Stimulated activated CD8-positive, alpha-beta memory T cell treated with anti-CD3 and anti-CD28 coated beads, Interleukin-15, amount 100 ng/mL, for 4 hours (primary cell): ENCODE results near the gene PRRX2.
"Not testable (repeated sequence)": the region's sequence is repeated elsewhere in the genome, so short reads cannot be mapped to it uniquely, and the experiment has no call there.

ENCODE experiments used
- DNase-seq, 2 donors: peaks; one replicate each; pipeline ENCODE4 v3.0.0-alpha.2; 2020; ENCODE audit warnings: low read depth in 2 of 2

PRRX2 gene

GRCh38 chr9:129653823-129654553 lies 11.5 kb upstream of the PRRX2 start:
- DNase-seq, result no peak

- DNase-seq, result no peak
These were observed 10.8 kb upstream of the PRRX2 start for GRCh38 chr9:129654554-129655040.

DNA sequence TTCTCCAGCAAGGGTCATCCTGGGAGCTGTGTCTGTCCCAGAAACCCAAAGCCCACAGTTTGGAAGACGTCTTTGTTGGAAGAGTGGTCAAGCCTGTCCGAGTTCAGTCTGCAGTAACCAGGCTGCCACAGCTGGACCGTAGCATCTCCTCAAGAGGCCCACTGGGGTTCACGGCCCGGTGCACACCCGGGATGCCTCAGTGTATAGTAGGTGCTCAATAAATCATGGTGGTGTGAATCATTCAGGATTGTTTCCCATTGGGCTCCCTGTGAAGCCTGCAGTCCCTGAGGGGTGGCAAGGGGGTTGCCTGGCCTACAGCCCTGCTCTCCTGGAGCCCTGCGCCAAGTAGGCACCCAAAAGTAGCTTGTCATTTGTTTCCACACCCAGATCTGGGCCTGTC lies 10.3 kb upstream of the PRRX2 start:
- DNase-seq, result no peak

- DNase-seq, result no peak
These were observed 9.8 kb upstream of the PRRX2 start for GRCh38 chr9:129655696-129656095.

GRCh38 chr9:129656795-129657390 lies 8.6 kb upstream of the PRRX2 start:
- DNase-seq, result no peak

DNA sequence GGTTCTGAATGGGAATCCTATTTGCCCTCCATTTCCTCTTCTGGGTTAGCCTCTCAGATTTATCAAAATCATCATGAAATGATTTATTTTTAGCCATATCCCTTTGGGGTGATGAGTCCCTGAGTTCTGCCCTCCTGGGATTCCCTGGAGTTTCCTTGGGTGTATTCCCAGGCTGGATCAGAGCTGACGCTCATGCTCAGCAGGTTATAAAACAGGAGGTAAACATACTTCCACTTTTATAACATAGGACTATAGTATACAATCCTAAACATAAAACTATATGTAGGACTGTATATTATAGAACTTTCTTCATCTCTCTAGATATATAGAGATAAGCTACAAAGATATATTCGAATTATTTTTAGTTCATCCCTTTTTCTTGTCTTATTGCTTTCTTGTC lies 4.4 kb upstream of the PRRX2 start:
- DNase-seq, result no peak

DNA sequence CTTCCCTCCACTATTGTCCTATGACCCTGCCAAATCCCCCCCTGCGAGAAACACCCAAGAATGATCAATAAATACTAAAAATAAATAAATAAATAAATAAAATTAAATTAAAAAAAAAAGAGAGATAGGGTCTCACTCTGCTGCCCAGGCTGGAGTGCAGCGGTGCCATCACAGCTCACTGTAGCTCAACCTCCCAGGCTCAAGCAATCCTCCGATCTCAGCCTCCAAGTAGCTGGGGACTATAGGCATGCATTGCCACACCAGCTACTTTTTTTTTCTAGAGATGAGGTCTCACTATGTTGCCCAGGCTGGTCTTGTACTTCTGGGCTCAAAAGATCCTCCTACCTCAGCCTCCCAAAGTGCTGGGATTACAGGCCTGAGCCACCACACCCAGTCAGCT lies 3.2 kb upstream of the PRRX2 start:
- DNase-seq, result not testable (repeated sequence)

GRCh38 chr9:129664746-129665388 lies 580 bp upstream of the PRRX2 start:
- no peak for DNase-seq

DNA sequence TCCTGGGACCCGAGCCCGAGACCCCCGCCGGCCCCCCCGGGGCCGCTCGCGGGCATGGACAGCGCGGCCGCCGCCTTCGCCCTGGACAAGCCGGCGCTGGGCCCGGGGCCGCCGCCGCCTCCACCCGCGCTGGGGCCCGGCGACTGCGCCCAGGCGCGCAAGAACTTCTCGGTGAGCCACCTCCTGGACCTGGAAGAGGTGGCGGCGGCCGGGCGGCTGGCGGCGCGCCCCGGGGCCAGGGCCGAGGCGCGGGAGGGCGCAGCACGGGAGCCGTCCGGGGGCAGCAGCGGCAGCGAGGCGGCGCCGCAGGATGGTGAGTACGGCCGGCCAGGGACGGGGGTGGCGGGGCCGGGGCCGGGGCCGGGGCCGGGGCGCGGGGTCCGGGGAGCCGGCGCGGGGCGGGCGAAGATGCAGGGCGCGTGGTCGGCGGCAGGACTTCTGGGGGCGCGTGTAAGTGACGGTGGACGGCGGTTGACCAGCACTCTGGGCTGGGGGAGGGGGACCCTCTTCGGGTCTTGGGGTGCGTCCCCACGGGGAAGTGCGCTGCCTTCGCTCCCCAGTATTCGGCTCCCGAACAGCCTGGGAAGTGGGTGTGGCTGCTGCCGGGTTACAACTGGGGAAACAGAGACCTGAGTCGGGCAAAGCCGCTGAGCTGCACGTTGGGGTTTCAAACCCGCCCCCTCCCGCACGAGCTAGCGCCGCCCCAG lies 520 bp downstream of the PRRX2 start:
- DNase-seq, result no peak

DNA sequence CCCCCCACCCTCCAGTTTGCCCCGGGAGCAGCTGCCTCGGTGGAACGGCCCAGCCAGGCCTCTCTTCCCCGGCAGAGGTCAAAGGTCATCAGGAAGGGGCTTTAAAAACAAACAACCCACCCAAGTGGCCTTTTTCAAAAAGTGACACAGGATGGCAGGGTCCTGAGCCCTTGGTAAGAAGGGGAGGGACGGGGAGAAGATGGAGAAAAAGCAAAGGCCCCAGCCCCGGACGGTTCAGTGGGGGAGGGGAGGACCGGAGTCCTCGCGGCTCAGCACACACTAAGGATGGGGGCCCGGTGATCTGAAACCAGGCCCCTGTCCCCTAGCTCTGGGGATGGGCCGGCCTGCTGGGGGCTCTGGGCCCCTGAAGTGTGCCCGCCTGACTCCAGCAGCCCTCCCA lies 1.1 kb downstream of the PRRX2 start:
- DNase-seq, result no peak

DNA sequence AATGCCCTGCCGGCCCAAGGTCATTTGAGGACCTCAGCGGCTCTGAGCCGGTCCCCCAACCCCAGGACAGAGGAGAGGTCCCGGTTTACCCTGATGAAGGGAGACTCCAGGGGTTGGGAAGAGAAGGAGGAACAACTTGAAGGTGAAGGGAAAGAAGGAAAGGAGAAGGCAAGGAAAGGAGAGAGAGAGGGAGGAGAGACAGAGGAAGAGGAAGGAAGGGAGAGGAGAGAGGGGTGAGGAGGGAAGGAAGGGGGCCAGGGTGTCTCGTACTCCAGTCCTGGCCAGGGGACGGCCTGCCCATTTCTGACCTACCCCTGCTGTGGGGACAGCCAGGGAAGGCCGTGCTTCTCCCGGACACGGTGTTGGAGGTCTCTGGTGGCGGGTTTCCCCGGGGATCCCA lies 1.9 kb downstream of the PRRX2 start:
- DNase-seq, result no peak

GRCh38 chr9:129667850-129668249 lies 2.4 kb downstream of the PRRX2 start:
- no peak for DNase-seq

DNA sequence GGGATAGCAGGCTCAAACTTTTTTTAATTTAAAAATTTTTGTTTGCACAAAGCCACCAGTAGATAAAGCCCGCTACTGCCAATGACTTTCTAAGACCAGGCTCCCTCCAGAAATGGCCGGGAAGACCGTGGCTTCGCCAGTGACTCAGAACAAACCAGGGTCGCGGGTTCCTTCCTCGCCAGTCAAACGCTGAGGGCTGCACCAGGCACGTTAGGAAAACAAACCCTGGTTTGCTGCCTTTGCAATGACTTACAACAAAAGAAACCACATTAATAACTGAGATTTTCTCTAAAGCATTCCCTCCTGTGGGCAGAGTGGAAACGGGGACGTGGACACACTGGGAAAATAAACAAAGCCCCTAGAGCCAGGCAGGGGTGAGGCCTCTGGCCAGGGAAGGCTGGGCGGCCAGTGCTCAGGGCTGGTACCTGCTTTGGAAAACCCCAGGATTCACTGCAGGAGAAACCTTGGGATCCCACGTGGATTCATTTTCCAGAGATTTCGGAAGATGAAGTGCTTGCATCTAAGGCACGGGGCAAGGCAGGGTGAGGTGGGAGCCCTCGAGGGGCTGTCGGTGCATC lies 3.8 kb downstream of the PRRX2 start:
- DNase-seq, result no peak

DNA sequence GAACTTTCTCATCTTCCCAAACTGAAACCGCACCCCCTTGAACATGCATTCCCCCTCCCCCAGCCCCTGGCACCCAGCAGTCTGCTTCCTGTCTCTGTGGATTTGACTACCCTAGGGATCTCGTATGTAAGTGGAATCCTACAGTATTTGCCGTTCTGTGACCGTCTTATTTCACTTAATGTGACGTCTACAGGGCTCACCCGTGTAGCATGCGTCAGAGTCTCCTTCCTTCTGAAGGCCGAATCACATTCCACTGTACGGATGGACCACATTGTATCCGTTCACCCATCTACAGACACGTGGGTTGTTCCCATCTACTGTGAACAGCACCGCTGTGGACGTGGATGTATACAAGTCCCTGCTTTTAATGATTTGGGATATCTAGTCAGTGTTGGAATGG lies 4.5 kb downstream of the PRRX2 start:
- no peak for DNase-seq

DNA sequence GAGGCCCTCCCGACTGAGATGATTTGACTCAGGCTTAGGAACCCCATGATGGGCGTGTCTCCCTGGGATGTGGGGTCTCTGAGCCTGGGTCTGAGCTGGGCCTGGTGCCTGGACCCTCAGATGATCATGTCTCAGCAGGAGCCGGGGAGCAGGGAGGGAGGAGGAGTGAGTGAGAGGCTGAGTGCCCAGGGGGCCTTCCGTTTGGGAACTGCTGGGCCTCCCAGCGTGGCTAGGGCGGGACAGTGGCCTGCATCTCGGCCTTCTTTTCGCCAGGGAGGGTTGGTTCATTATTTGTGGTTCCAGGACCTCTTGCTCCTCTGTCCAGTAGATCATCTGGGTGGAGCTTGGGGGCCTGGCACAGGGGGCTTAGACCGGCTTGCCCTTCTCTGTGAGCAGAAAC lies 5.6 kb downstream of the PRRX2 start:
- DNase-seq, result no peak

DNA sequence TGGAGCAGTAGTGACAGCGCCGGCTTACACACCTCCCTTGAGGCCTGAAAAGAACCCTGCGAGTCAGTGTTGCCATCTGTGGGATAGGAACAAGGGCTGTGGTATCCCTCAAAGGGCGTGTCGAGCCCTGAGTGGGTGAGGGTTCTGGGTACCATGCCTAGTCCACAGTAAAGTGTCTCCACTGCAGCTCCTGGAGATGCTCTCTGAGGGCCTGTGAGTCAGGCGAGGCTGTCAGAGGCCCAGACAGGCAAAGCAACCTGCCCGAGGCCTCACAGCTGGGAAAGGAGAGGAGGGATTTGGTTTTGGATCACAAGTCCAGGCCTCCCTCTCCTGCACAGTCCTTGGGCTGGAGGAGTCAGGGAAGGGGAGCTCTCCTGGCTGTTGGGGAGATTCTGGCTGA lies 6.1 kb downstream of the PRRX2 start:
- no peak for DNase-seq

- no peak for DNase-seq
These were observed 7.3 kb downstream of the PRRX2 start for GRCh38 chr9:129672702-129673101.

DNA sequence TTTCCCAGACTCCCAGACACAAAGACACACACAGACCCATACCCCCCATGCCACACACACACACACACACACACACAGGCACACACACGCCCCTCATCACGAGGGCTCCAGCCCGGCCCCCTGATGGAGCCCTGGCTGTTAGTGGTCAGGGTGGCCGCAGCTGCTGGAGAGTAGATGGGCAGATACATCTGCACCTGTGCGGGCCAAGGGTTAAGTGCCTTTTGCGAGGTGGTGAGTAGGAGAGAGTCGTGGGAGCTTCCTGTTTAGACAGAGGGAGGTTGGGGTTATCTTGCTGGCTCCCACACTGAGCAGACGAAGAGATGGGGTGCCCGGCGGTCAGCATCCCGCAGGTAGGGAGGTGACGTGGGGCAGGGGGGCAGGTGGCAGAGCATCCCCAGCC lies 8.2 kb downstream of the PRRX2 start:
- no peak for DNase-seq

DNA sequence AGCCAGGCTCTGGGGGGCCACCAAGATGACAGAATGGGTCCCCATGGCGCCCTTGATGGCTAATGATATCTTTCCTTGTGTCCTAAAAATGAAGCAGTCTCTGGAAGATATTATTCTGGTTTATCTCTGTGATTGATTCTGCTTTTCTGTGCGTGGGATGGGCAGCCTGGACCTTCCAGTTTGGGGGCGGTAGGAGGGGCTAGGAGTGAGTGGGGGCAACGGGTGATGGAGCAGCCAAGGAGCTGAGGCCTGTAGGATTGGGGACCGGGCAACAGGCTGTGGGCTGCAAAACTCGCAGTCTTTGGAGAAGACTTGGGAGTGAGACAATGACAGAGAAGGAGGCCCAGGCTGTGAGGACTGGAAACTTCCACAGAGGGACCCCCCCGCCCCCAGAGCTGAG lies 8.8 kb downstream of the PRRX2 start:
- no peak for DNase-seq

DNA sequence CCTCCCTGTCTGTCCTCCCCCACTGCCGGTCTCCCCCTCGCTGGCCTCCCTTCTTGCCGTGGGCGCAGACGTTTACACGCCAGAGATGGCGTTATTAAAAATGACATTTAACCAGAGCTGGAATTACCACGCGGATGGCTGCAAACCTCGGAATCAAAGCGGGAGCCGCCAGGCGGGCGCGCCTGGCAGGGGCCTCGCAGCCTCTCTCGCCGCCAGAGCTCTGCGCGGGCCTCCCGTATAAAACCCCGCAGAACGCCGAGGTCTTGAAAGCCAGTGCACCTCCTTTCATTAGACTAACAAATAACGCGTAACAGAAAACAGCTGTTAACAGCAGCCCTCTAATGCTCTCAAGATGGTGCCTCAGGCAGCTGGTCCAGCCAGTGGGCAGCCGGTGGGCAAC lies 10.2 kb downstream of the PRRX2 start:
- DNase-seq, result no peak

DNA sequence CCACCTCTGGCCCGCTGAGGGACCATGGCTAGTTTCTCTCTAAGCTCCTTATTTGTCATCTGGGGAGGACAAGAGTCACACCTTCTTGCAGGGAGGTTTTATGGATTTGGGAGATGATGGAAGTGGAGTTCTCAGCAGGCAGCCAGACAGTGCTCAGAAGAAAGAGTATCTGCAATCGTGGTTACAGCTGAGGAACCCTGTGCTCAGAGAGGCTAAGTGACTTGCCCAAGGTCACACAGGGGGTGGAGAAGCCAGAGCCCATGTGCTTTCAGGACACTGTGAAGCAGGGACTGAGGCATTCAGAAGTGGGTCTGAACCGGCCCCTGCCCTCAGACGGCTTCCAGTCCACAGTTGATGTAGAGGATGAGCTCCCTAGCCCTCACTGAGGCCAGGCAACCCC lies 10.8 kb downstream of the PRRX2 start:
- DNase-seq, result no peak

DNA sequence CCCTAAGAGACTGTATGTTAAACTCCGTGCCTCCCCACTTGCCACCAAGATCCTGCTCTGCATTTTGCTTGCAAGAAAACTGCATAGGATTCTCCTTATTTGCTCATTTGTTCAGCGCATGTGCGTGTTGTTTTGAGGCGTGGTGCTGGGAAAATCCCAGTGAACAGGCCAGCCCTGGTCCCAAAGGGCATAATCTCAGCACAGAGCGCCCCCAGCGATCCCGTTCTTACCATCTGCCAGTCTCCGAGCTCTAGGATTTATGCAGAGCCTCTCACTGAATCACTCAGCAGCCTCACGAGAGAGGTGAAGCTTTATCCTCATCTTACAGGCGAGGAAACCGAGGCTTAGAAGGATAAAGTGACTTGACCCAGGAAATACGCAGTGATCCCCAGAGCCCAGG lies 11.5 kb downstream of the PRRX2 start:
- no peak for DNase-seq
